Transverse colon (tissue), 4 donors: ENCODE results near the gene PDZD7. TPM values are rescaled to one million over a fixed set of nuclear protein-coding genes. Genes with fewer than 3 reads are reported as not detected.
A peak's percentile ranks its signal among the peaks of the same experiment; 100 is the strongest.

Source experiments
- DNase-seq: peaks from one replicate; pipeline ENCODE4 v3.0.0-alpha.2; 2019
- H3K27ac ChIP-seq, 4 donors: fragments of 200-600 bp; sonication (generic); 2 replicates each; pipeline ENCODE4 v1.5.1; 2016 to 2018; ENCODE audit warnings: inconsistent platforms in 4 of 4
- H3K27me3 ChIP-seq: fragments of 200-600 bp; sonication (generic); 2 replicates; pipeline ENCODE4 v1.5.1; 2017; ENCODE audit warnings: inconsistent platforms
- H3K36me3 ChIP-seq, 4 donors: fragments of 200-600 bp; sonication (generic); 2 replicates each; pipeline ENCODE4 v1.5.1; 2017 to 2019; ENCODE audit warnings: inconsistent platforms in 4 of 4
- H3K4me1 ChIP-seq, 4 donors: fragments of 200-600 bp; sonication (generic); 2 replicates each; pipeline ENCODE4 v1.5.1; 2017 to 2020; ENCODE audit warnings: inconsistent platforms in 4 of 4
- H3K4me3 ChIP-seq, 4 donors: fragments of 200-600 bp; sonication (generic); 1 replicate in 1 of 4; 2 replicates in 3 of 4; pipeline versions ENCODE4 v1.5.1 to v1.6.1; 2017 to 2019; ENCODE audit warnings: inconsistent platforms in 4 of 4
- H3K9me3 ChIP-seq, 2 donors: fragments of 200-600 bp; sonication (generic); 2 replicates each; pipeline ENCODE4 v1.5.1; 2017 to 2019; ENCODE audit warnings: inconsistent platforms in 2 of 2
- CTCF ChIP-seq, 5 experiments: fragments of 200-600 bp in 3 of 5; fragments of 450-650 bp in 2 of 5; sonication (generic) in 3 of 5; IDR thresholded peaks; 1 replicate in 2 of 5; 2 replicates in 3 of 5; pipeline ENCODE4 v1.5.1; 2016 to 2017; ENCODE audit warnings: antibody characterized with exemption in 5 of 5, inconsistent platforms in 3 of 5, mild to moderate bottlenecking in 2 of 5, moderate library complexity in 1 of 5
- EP300 ChIP-seq: sonication (generic); formaldehyde crosslinking; IDR thresholded peaks from one replicate; pipeline ENCODE4 v1.6.1; 2017; ENCODE audit warnings: antibody characterized with exemption, low read depth
- POLR2A ChIP-seq: fragments of 450-650 bp; IDR thresholded peaks from one replicate; pipeline ENCODE4 v1.6.1; 2016; ENCODE audit warnings: antibody characterized with exemption, mild to moderate bottlenecking, moderate library complexity
- POLR2AphosphoS5 ChIP-seq, 3 donors: sonication (generic); formaldehyde crosslinking; IDR thresholded peaks; one replicate each; pipeline ENCODE4 v1.6.1; 2016; ENCODE audit warnings: antibody characterized with exemption in 3 of 3
- WGBS, 2 donors: methylation state at CpG; one replicate each; pipeline ENCODE4 v1.1.5; 2018; ENCODE audit warnings: low coverage in 1 of 2; 5-methylcytosine and 5-hydroxymethylcytosine counted together
- in situ Hi-C, 4 donors: fragments of 200-750 bp; cut with MboI; loops; one replicate each; pipeline versions ENCODE4 v1.15.0 to v1.15.1; 2017; ENCODE audit warnings: low sequenced_read_pairs in 3 of 4, low pct_ligation_motif_present in 1 of 4, low pct_unique_long_range_greater_than_20kb in 1 of 4
- intact Hi-C: fragments of 100-400 bp; cut with DNase I; formaldehyde crosslinking; loops from one replicate; pipeline ENCODE4 v1.15.1; 2023; ENCODE audit warnings: low total_unique reads
- total RNA-seq, 4 donors: library from RNA; depleted of rRNA; stranded (reverse); fragments of >200 nt; gene quantifications; one replicate each; pipeline ENCODE4 v1.1.0, GENCODE V29; 2016

Gene PDZD7
- total RNA-seq, 4 donors from 2014 or later: 0.27 to 2.0 (median 0.64) TPM; not detected in 1

GRCh38 chr10:100984672-100985177 lies 46.2 kb downstream of the PDZD7 start:
- Histone ChIP-seq H3K27me3 (no peaks in the 10 kb centered on the region), H3K27ac (no peak overlapping the region), H3K9me3 (no peaks in the 10 kb centered on the region), H3K4me1 (peaks cover 17 to 27% (median 22%) of the 10 kb centered on the region in 4 donors), H3K4me3 (no peak overlapping the region), H3K36me3 (peaks cover 0 to 5% (median 0%) of the 10 kb centered on the region in 4 donors)
- DNase-seq: no peak
- WGBS, 2 donors: 85% methylated on average over 2 of the region's 2 CpGs; no CpG with 5 or more reads in 1 of the 2 donors
- in situ Hi-C loops (no loop called here), intact Hi-C loops (no loop called here)
- TF ChIP-seq POLR2A (no peak), CTCF (IDR thresholded peaks at IDR 0.05) (no peak), EP300 (no peak), POLR2AphosphoS5 (IDR thresholded peaks at IDR 0.05) (no peak)

GRCh38 chr10:100983868-100984671 lies 46.9 kb downstream of the PDZD7 start:
- Histone ChIP-seq H3K27me3 (no peaks in the 10 kb centered on the region), H3K9me3 (no peaks in the 10 kb centered on the region), H3K27ac (no peak overlapping the region), H3K36me3 (peaks cover 0 to 5% (median 0%) of the 10 kb centered on the region in 4 donors), H3K4me1 (peaks cover 17 to 27% (median 22%) of the 10 kb centered on the region in 4 donors), H3K4me3 (no peak overlapping the region)
- 92% methylated on average over 12 of the region's 13 CpGs; no CpG with 5 or more reads in 1 of the 2 donors for WGBS, 2 donors
- intact Hi-C loops: no loop called here
- DNase-seq: no peak
- TF ChIP-seq POLR2AphosphoS5 (IDR thresholded peaks at IDR 0.05): no peak
- in situ Hi-C loops: no loop called here

GRCh38 chr10:100982916-100983830 lies 47.8 kb downstream of the PDZD7 start:
- H3K9me3 ChIP-seq: no peaks in the 10 kb centered on the region
- peaks cover 15 to 22% (median 19%) of the 10 kb centered on the region in 4 donors for H3K4me1 ChIP-seq
- no peak overlapping the region for H3K4me3 ChIP-seq
- in situ Hi-C loops: no loop called here
- intact Hi-C loops: no loop called here
- H3K27ac ChIP-seq: no peak overlapping the region
- 77 to 93% methylated on average over 2 to 24 of the region's 24 CpGs for WGBS, 2 donors
- TF ChIP-seq CTCF (IDR thresholded peaks at IDR 0.05) (no peak), POLR2AphosphoS5 (IDR thresholded peaks at IDR 0.05) (no peak), EP300 (no peak), POLR2A (no peak)
- DNase-seq: peak; percentile 6
- H3K27me3 ChIP-seq: no peaks in the 10 kb centered on the region
- peaks cover 0 to 8% (median 0%) of the 10 kb centered on the region in 4 donors for H3K36me3 ChIP-seq

DNA sequence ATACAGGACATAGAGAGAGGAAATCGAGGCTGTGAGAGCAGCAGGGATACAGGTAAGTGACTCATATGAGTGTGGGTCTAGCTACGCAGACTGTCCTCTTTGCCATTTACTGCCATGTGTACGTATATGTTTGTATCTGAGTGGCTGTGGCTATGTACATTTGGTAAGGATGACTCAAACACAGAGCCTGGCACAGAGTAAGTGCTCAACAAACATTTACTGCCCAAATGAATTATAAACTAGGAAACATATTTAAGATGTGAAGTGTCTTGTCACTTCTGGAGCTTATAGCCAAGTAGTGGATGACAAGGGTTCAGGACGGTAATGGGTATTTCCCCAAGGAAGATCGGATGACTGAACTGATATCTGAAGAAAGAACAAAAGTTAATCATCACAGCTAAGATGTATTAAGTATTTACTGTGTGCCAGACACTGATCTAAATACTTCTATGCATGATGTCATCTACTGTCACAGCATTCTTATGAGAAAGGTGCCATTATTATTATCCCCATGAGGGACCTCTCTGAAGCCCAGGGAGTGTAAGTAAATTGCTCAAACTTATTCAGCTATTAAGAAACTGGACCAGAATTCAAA lies 49.7 kb downstream of the PDZD7 start:
- in situ Hi-C loops: no loop called here
- no peak overlapping the region for H3K4me3 ChIP-seq
- no peak for TF ChIP-seq CTCF (IDR thresholded peaks at IDR 0.05)
- TF ChIP-seq EP300: no peak
- no peak for TF ChIP-seq POLR2A
- TF ChIP-seq POLR2AphosphoS5 (IDR thresholded peaks at IDR 0.05): no peak
- peaks cover 0 to 8% (median 0%) of the 10 kb centered on the region in 4 donors for H3K36me3 ChIP-seq
- H3K27me3 ChIP-seq: no peaks in the 10 kb centered on the region
- H3K4me1 ChIP-seq: peaks cover 3 to 10% (median 7%) of the 10 kb centered on the region in 4 donors
- intact Hi-C loops: no loop called here
- 81 to 83% methylated on average over 5 of the region's 5 CpGs for WGBS, 2 donors
- H3K27ac ChIP-seq: no peak overlapping the region
- DNase-seq: no peak
- no peaks in the 10 kb centered on the region for H3K9me3 ChIP-seq
